Parathyroid adenoma (tissue), 2 donors: ENCODE measurements around the gene BOD1L1.

Experiments used
- H2AFZ ChIP-seq: fragments of 300-600 bp; sonication (generic); one replicate; pipeline ENCODE4 v1.7.0; 2017; ENCODE audit warnings: antibody characterized with exemption, mild to moderate bottlenecking
- H3K27ac ChIP-seq: fragments of 300-600 bp; sonication (generic); one replicate; pipeline ENCODE4 v1.7.0; 2017
- H3K27me3 ChIP-seq: fragments of 300-600 bp; sonication (generic); one replicate; pipeline ENCODE4 v1.7.0; 2017; ENCODE audit warnings: low read length; ENCODE audit not compliant: control insufficient read depth, insufficient read depth
- H3K36me3 ChIP-seq: fragments of 300-600 bp; sonication (generic); one replicate; pipeline ENCODE4 v1.7.0; 2017; ENCODE audit warnings: low read length; ENCODE audit not compliant: control insufficient read depth, insufficient read depth
- H3K4me1 ChIP-seq: fragments of 300-600 bp; sonication (generic); one replicate; pipeline ENCODE4 v1.7.0; 2017; ENCODE audit warnings: control low read depth
- H3K4me2 ChIP-seq: fragments of 300-600 bp; sonication (generic); one replicate; pipeline ENCODE4 v1.7.0; 2017; ENCODE audit warnings: low read length
- H3K4me3 ChIP-seq: fragments of 300-600 bp; sonication (generic); one replicate; pipeline ENCODE4 v1.7.0; 2017; ENCODE audit warnings: low read depth, low read length
- H3K79me2 ChIP-seq: fragments of 300-600 bp; sonication (generic); one replicate; pipeline ENCODE4 v1.7.0; 2017; ENCODE audit warnings: control low read depth
- H3K9ac ChIP-seq: fragments of 300-600 bp; sonication (generic); one replicate; pipeline ENCODE4 v1.7.0; 2017; ENCODE audit warnings: mild to moderate bottlenecking
- H3K9me3 ChIP-seq: fragments of 300-600 bp; sonication (generic); one replicate; pipeline ENCODE4 v1.7.0; 2017; ENCODE audit warnings: low read length; ENCODE audit not compliant: control insufficient read depth
- TF ChIP-seq, protein P1 (sequence below): fragments of 300-600 bp; sonication (generic); IDR thresholded peaks from one replicate; pipeline ENCODE4 v1.7.0; 2017; ENCODE audit warnings: antibody characterized with exemption, mild to moderate bottlenecking
- donor health status: primary hyperparathyroidism.

The BOD1L1 gene

GRCh38 chr4:13653766-13654161 is 26.2 kb upstream of the BOD1L1 start:
- H3K79me2 ChIP-seq, result no peaks in the 10 kb centered on the region
- no peak overlapping the region for H3K4me3 ChIP-seq
- no peak overlapping the region for H3K27ac ChIP-seq
- H3K9me3 ChIP-seq, result no peaks in the 10 kb centered on the region
- peaks cover 12% of the 10 kb centered on the region for H3K4me1 ChIP-seq
- H3K9ac ChIP-seq, result no peak overlapping the region
- TF ChIP-seq, protein P1, sequence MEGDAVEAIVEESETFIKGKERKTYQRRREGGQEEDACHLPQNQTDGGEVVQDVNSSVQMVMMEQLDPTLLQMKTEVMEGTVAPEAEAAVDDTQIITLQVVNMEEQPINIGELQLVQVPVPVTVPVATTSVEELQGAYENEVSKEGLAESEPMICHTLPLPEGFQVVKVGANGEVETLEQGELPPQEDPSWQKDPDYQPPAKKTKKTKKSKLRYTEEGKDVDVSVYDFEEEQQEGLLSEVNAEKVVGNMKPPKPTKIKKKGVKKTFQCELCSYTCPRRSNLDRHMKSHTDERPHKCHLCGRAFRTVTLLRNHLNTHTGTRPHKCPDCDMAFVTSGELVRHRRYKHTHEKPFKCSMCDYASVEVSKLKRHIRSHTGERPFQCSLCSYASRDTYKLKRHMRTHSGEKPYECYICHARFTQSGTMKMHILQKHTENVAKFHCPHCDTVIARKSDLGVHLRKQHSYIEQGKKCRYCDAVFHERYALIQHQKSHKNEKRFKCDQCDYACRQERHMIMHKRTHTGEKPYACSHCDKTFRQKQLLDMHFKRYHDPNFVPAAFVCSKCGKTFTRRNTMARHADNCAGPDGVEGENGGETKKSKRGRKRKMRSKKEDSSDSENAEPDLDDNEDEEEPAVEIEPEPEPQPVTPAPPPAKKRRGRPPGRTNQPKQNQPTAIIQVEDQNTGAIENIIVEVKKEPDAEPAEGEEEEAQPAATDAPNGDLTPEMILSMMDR, result no peak
- no peak overlapping the region for H2AFZ ChIP-seq
- H3K36me3 ChIP-seq, result no peaks in the 10 kb centered on the region
- H3K4me2 ChIP-seq, result peak overlapping the region; percentile 32
- no peaks in the 10 kb centered on the region for H3K27me3 ChIP-seq

DNA sequence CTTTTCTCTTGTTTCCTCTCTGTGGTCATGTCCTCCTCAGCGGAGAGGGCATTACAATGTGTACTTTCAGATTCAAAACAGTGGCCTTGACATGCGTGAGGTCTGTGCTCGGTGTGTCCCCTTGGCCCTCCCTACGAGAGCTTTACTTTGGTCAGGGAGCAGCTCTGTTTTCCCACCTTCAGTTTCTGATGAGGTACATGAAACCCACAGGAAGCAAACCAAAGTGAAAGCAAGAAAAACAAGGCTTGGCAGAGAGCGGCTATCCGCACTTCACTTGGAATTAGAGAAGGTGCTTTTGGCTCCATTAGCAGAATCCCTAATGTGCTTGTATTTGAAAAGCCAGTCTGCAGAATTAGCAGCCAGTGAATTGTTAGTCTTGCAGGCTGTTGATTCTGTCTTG is 19.5 kb upstream of the BOD1L1 start:
- Histone ChIP-seq H3K27ac (no peak overlapping the region), H3K9me3 (no peaks in the 10 kb centered on the region), H3K79me2 (no peaks in the 10 kb centered on the region), H3K36me3 (no peaks in the 10 kb centered on the region), H3K27me3 (no peaks in the 10 kb centered on the region), H3K4me3 (no peak overlapping the region), H3K4me1 (peaks cover 8% of the 10 kb centered on the region), H3K9ac (no peak overlapping the region), H2AFZ (no peak overlapping the region), H3K4me2 (no peak overlapping the region)
- TF ChIP-seq, protein P1, result no peak

- H3K27ac ChIP-seq, result no peak overlapping the region
Observed at GRCh38 chr4:13645075-13645474, 17.6 kb upstream of the BOD1L1 start.

DNA sequence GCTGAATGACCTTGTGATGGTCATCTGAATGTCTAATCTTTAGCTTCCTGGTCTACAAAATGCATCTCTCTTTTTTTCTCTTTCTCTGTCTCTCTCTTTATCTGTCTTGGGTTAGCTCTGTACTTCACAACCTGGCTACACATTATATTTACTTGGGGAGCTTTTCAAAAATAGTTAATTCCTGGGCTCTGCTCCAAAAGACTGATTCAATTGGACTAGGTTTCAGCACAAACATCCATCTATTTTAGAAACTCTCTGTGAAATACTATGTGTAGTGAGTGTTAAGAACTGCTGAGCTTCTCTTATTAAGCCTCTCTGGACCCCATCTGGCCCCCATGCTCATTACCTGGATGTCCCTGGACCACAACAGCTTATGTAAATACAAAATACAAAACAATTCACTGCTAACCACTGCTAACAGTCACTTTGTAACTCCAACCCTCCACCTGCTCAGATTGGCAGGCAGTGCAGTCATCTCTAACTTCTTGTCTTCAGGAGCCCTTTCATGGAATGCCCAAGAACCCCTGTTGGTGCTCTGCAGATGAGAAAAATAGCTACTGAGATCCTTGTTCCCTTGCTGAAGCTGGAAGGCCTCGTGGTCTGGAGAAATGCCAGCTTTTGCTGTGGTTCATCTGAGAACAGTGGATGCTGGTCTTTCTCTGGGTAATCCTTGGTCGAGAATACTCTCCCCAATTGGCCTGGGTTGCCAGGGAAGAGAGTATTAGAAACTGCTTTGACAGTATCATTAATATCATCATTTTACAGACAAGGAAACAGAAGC is 14.8 kb upstream of the BOD1L1 start:
- peak overlapping the region; percentile 39 for H3K27ac ChIP-seq
- no peak overlapping the region for H3K4me2 ChIP-seq
- no peak overlapping the region for H3K9ac ChIP-seq

More at GRCh38 chr4:13645075-13645474, 17.6 kb upstream of the BOD1L1 start:
- Histone ChIP-seq H3K36me3 (no peaks in the 10 kb centered on the region), H3K4me1 (peaks cover 8% of the 10 kb centered on the region), H3K79me2 (no peaks in the 10 kb centered on the region), H2AFZ (no peak overlapping the region), H3K9me3 (no peaks in the 10 kb centered on the region), H3K4me2 (no peak overlapping the region), H3K4me3 (no peak overlapping the region), H3K9ac (no peak overlapping the region), H3K27me3 (no peaks in the 10 kb centered on the region)
- TF ChIP-seq, protein P1, result no peak

More for the DNA sequence above, 14.8 kb upstream of the BOD1L1 start:
- H3K9me3 ChIP-seq, result no peaks in the 10 kb centered on the region
- peaks cover 8% of the 10 kb centered on the region for H3K4me1 ChIP-seq
- TF ChIP-seq, protein P1, result no peak
- no peaks in the 10 kb centered on the region for H3K27me3 ChIP-seq
- H3K36me3 ChIP-seq, result no peaks in the 10 kb centered on the region
- H2AFZ ChIP-seq, result peak overlapping the region; percentile 62
- no peak overlapping the region for H3K4me3 ChIP-seq
- H3K79me2 ChIP-seq, result no peaks in the 10 kb centered on the region
